ENCODE data around the gene LRRC4C.

The LRRC4C gene

GRCh38 chr11:40166892-40167291 lies 1292.6 kb downstream of the LRRC4C start:
- H3K9me3 ChIP-seq (ENCODE audit: insufficient read depth, low read length, severe bottlenecking): no peaks in the 10 kb centered on the region
- DNase-seq (no peak), ATAC-seq (ENCODE audit: insufficient read depth, low read depth) (no peak)
- H3K4me2 ChIP-seq (ENCODE audit: insufficient read depth, low read length): no peak overlapping the region
- no peak overlapping the region for H2AFZ ChIP-seq (ENCODE audit: low read depth, low read length)
- H3K27me3 ChIP-seq (ENCODE audit: insufficient read depth, low read length, poor library complexity): no peaks in the 10 kb centered on the region
- TF ChIP-seq CTCF (IDR thresholded peaks at IDR 0.05; ENCODE audit: borderline replicate concordance, extremely low read depth, low read length, poor library complexity, severe bottlenecking) (no peak), EZH2 (IDR thresholded peaks at IDR 0.05; ENCODE audit: borderline replicate concordance, low read depth, low read length, severe bottlenecking) (no peak)
- no peaks in the 10 kb centered on the region for H3K79me2 ChIP-seq (ENCODE audit: insufficient read depth, low read length)
- no peak overlapping the region for H3K27ac ChIP-seq (ENCODE audit: low read length)
- no peaks in the 10 kb centered on the region for H3K4me1 ChIP-seq (ENCODE audit: insufficient read depth, low read length)
- H4K20me1 ChIP-seq (ENCODE audit: insufficient read depth, low read length): no peaks in the 10 kb centered on the region
- H3K36me3 ChIP-seq (ENCODE audit: insufficient read depth, low read length): no peaks in the 10 kb centered on the region
- H3K4me3 ChIP-seq (ENCODE audit: low read depth in 1 of 2, low read length in 2 of 2): no peak overlapping the region
- no peak overlapping the region for H3K9ac ChIP-seq (ENCODE audit: low read depth, low read length)

GRCh38 chr11:40162901-40163883 lies 1296.3 kb downstream of the LRRC4C start:
- no peaks in the 10 kb centered on the region for H4K20me1 ChIP-seq (ENCODE audit: insufficient read depth, low read length)
- no peaks in the 10 kb centered on the region for H3K4me1 ChIP-seq (ENCODE audit: insufficient read depth, low read length)
- no peak overlapping the region for H3K27ac ChIP-seq (ENCODE audit: low read length)
- no peak overlapping the region for H3K9ac ChIP-seq (ENCODE audit: low read depth, low read length)
- no peak overlapping the region for H3K4me2 ChIP-seq (ENCODE audit: insufficient read depth, low read length)
- no peak for TF ChIP-seq EZH2 (IDR thresholded peaks at IDR 0.05; ENCODE audit: borderline replicate concordance, low read depth, low read length, severe bottlenecking)
- no peak for TF ChIP-seq CTCF (IDR thresholded peaks at IDR 0.05; ENCODE audit: borderline replicate concordance, extremely low read depth, low read length, poor library complexity, severe bottlenecking)
- H3K4me3 ChIP-seq (ENCODE audit: low read depth in 1 of 2, low read length in 2 of 2): no peak overlapping the region
- no peak overlapping the region for H2AFZ ChIP-seq (ENCODE audit: low read depth, low read length)
- DNase-seq (no peak), ATAC-seq (ENCODE audit: insufficient read depth, low read depth) (no peak)
- H3K9me3 ChIP-seq (ENCODE audit: insufficient read depth, low read length, severe bottlenecking): no peaks in the 10 kb centered on the region
- H3K79me2 ChIP-seq (ENCODE audit: insufficient read depth, low read length): no peaks in the 10 kb centered on the region
- no peaks in the 10 kb centered on the region for H3K27me3 ChIP-seq (ENCODE audit: insufficient read depth, low read length, poor library complexity)
- H3K36me3 ChIP-seq (ENCODE audit: insufficient read depth, low read length): no peaks in the 10 kb centered on the region

- H3K4me3 ChIP-seq (ENCODE audit: low read depth in 1 of 2, low read length in 2 of 2): no peak overlapping the region
- no peaks in the 10 kb centered on the region for H3K36me3 ChIP-seq (ENCODE audit: insufficient read depth, low read length)
- no peak overlapping the region for H2AFZ ChIP-seq (ENCODE audit: low read depth, low read length)
- no peak overlapping the region for H3K4me2 ChIP-seq (ENCODE audit: insufficient read depth, low read length)
- no peaks in the 10 kb centered on the region for H4K20me1 ChIP-seq (ENCODE audit: insufficient read depth, low read length)
- ATAC-seq (ENCODE audit: insufficient read depth, low read depth) (no peak), DNase-seq (no peak)
- no peaks in the 10 kb centered on the region for H3K4me1 ChIP-seq (ENCODE audit: insufficient read depth, low read length)
- no peaks in the 10 kb centered on the region for H3K27me3 ChIP-seq (ENCODE audit: insufficient read depth, low read length, poor library complexity)
- H3K9ac ChIP-seq (ENCODE audit: low read depth, low read length): no peak overlapping the region
- H3K27ac ChIP-seq (ENCODE audit: low read length): no peak overlapping the region
- no peak for TF ChIP-seq CTCF (IDR thresholded peaks at IDR 0.05; ENCODE audit: borderline replicate concordance, extremely low read depth, low read length, poor library complexity, severe bottlenecking)
- no peak for TF ChIP-seq EZH2 (IDR thresholded peaks at IDR 0.05; ENCODE audit: borderline replicate concordance, low read depth, low read length, severe bottlenecking)
- H3K9me3 ChIP-seq (ENCODE audit: insufficient read depth, low read length, severe bottlenecking): no peaks in the 10 kb centered on the region
- no peaks in the 10 kb centered on the region for H3K79me2 ChIP-seq (ENCODE audit: insufficient read depth, low read length)
These were observed 1297.5 kb downstream of the LRRC4C start for GRCh38 chr11:40161854-40162410.
